HEK293 (cell line): Measurements from ENCODE around the gene ASRGL1.

Experiments used
- CTCF ChIA-PET: fragments of 350-600 bp; formaldehyde crosslinking; extraction: SDS; loops from one replicate; lab custom pipeline; 2021; ENCODE audit warnings: antibody characterized with exemption; lab: Yijun Ruan, JAX
- POLR2A ChIA-PET: fragments of 300-600 bp; formaldehyde crosslinking; extraction: SDS; loops from one replicate; lab custom pipeline; 2020; ENCODE audit warnings: antibody characterized with exemption, inconsistent platforms; lab: Yijun Ruan, JAX
- H3K27ac ChIP-seq: fragments of 200-500 bp; sonication (Bioruptor generic); 2 replicates; pipeline ENCODE4 v1.5.1; 2014; ENCODE audit warnings: low read depth, low read length, control low read depth, inconsistent platforms; ENCODE audit errors: extremely low read depth
- H3K36me3 ChIP-seq, 2 experiments: fragments of 200-500 bp in 1 of 2; sonication (Bioruptor generic) in 1 of 2; 1 replicate in 1 of 2; 2 replicates in 1 of 2; pipeline ENCODE4 v1.5.1; 2014 to 2017; ENCODE audit warnings: inconsistent platforms in 2 of 2, low read length in 2 of 2; ENCODE audit not compliant: control insufficient read depth in 2 of 2, insufficient read depth in 1 of 2
- H3K4me1 ChIP-seq: fragments of 200-500 bp; sonication (Bioruptor generic); 2 replicates; pipeline ENCODE4 v1.5.1; 2014; ENCODE audit warnings: mild to moderate bottlenecking, low read length, inconsistent platforms; ENCODE audit not compliant: control insufficient read depth, insufficient read depth
- H3K4me3 ChIP-seq: 2 replicates; pipeline ENCODE4 v1.5.1; 2011; ENCODE audit warnings: low read depth, mild to moderate bottlenecking, control low read depth, low read length, moderate library complexity
- H3K9me3 ChIP-seq: fragments of 200-500 bp; sonication (Bioruptor generic); 2 replicates; pipeline ENCODE4 v1.5.1; 2014; ENCODE audit warnings: low read depth, low read length, inconsistent platforms; ENCODE audit not compliant: control insufficient read depth, insufficient read depth
- BCL11B ChIP-seq: fragments of 450-650 bp; formaldehyde crosslinking; IDR thresholded peaks from 2 replicates; pipeline ENCODE4 v1.5.1; 2016; ENCODE audit warnings: low read depth, missing biosample characterization, missing genetic modification characterization
- BCL6B ChIP-seq: fragments of 450-650 bp; formaldehyde crosslinking; IDR thresholded peaks from 2 replicates; pipeline ENCODE4 v1.5.1; 2017; ENCODE audit warnings: missing biosample characterization, missing genetic modification characterization
- FEZF1 ChIP-seq: fragments of 450-650 bp; formaldehyde crosslinking; IDR thresholded peaks from 2 replicates; pipeline ENCODE4 v1.5.1; 2016; ENCODE audit warnings: missing biosample characterization, missing genetic modification characterization
- GLI4 ChIP-seq: fragments of 450-650 bp; formaldehyde crosslinking; IDR thresholded peaks from 2 replicates; pipeline ENCODE4 v1.5.1; 2016; ENCODE audit warnings: missing biosample characterization, missing genetic modification characterization
- IKZF3 ChIP-seq: fragments of 450-650 bp; IDR thresholded peaks from 2 replicates; pipeline ENCODE4 v1.5.0; 2018; ENCODE audit warnings: missing biosample characterization, mild to moderate bottlenecking, missing genetic modification characterization, moderate library complexity
- KLF10 ChIP-seq: fragments of 450-650 bp; IDR thresholded peaks from 2 replicates; pipeline ENCODE4 v1.5.1; 2018; ENCODE audit warnings: missing biosample characterization, mild to moderate bottlenecking, missing genetic modification characterization
- KLF16 ChIP-seq: fragments of 450-650 bp; formaldehyde crosslinking; IDR thresholded peaks from 2 replicates; pipeline ENCODE4 v1.5.1; 2017; ENCODE audit warnings: missing biosample characterization, missing genetic modification characterization
- MZF1 ChIP-seq: fragments of 450-650 bp; formaldehyde crosslinking; IDR thresholded peaks from 2 replicates; pipeline ENCODE4 v1.5.1; 2017; ENCODE audit warnings: missing biosample characterization, missing genetic modification characterization, borderline replicate concordance
- PRDM6 ChIP-seq: fragments of 450-650 bp; formaldehyde crosslinking; IDR thresholded peaks from 2 replicates; pipeline ENCODE4 v1.5.1; 2017; ENCODE audit warnings: missing biosample characterization, missing genetic modification characterization
- REST ChIP-seq: fragments of 450-650 bp; formaldehyde crosslinking; IDR thresholded peaks from 2 replicates; pipeline ENCODE4 v1.5.1; 2016; ENCODE audit warnings: missing biosample characterization, missing genetic modification characterization
- SP2 ChIP-seq: fragments of 450-650 bp; formaldehyde crosslinking; IDR thresholded peaks from 2 replicates; pipeline ENCODE4 v1.5.1; 2016; ENCODE audit warnings: missing biosample characterization, missing genetic modification characterization
- WT1 ChIP-seq: fragments of 450-650 bp; formaldehyde crosslinking; IDR thresholded peaks from 2 replicates; pipeline ENCODE4 v1.5.1; 2016; ENCODE audit warnings: missing biosample characterization, missing genetic modification characterization
- ZBTB11 ChIP-seq: fragments of 450-650 bp; formaldehyde crosslinking; conservative IDR thresholded peaks from 2 replicates; pipeline ENCODE4 v1.5.1; 2016; ENCODE audit warnings: low read depth, missing biosample characterization, missing genetic modification characterization
- ZBTB48 ChIP-seq: fragments of 450-650 bp; formaldehyde crosslinking; IDR thresholded peaks from 2 replicates; pipeline ENCODE4 v1.5.1; 2016; ENCODE audit warnings: missing biosample characterization, missing genetic modification characterization
- ZFP41 ChIP-seq: fragments of 450-650 bp; formaldehyde crosslinking; IDR thresholded peaks from 2 replicates; pipeline ENCODE4 v1.5.1; 2016; ENCODE audit warnings: missing biosample characterization, missing genetic modification characterization, borderline replicate concordance
- ZNF175 ChIP-seq: fragments of 450-650 bp; formaldehyde crosslinking; IDR thresholded peaks from 2 replicates; pipeline ENCODE4 v1.5.1; 2016; ENCODE audit warnings: missing biosample characterization, missing genetic modification characterization
- ZNF248 ChIP-seq: fragments of 450-650 bp; formaldehyde crosslinking; IDR thresholded peaks from 2 replicates; pipeline ENCODE4 v1.5.1; 2017; ENCODE audit warnings: missing biosample characterization, missing genetic modification characterization
- ZNF324 ChIP-seq: fragments of 450-650 bp; formaldehyde crosslinking; IDR thresholded peaks from 2 replicates; pipeline ENCODE4 v1.5.1; 2016; ENCODE audit warnings: missing biosample characterization, missing genetic modification characterization
- ZNF426 ChIP-seq: fragments of 450-650 bp; formaldehyde crosslinking; IDR thresholded peaks from 2 replicates; pipeline ENCODE4 v1.5.1; 2017; ENCODE audit warnings: missing biosample characterization, missing genetic modification characterization, mild to moderate bottlenecking, inconsistent platforms, moderate library complexity
- ZNF433 ChIP-seq: fragments of 450-650 bp; formaldehyde crosslinking; IDR thresholded peaks from 2 replicates; pipeline ENCODE4 v1.5.1; 2016; ENCODE audit warnings: missing biosample characterization, missing genetic modification characterization, low read depth
- ZNF513 ChIP-seq: fragments of 450-650 bp; IDR thresholded peaks from 2 replicates; pipeline ENCODE4 v1.5.1; 2018; ENCODE audit warnings: missing biosample characterization, missing genetic modification characterization
- ZNF561 ChIP-seq: fragments of 450-650 bp; IDR thresholded peaks from 2 replicates; pipeline ENCODE4 v1.5.1; 2018; ENCODE audit warnings: missing biosample characterization, missing genetic modification characterization, borderline replicate concordance
- ZNF76 ChIP-seq: fragments of 450-650 bp; formaldehyde crosslinking; IDR thresholded peaks from 2 replicates; pipeline ENCODE4; 2016; ENCODE audit warnings: low read depth, missing biosample characterization, missing genetic modification characterization, borderline replicate concordance
- ZSCAN30 ChIP-seq: fragments of 450-650 bp; IDR thresholded peaks from 2 replicates; pipeline ENCODE4 v1.5.1; 2018; ENCODE audit warnings: missing biosample characterization, mild to moderate bottlenecking, missing genetic modification characterization, moderate library complexity

Gene ASRGL1

GRCh38 chr11:62433141-62433903 is 96.1 kb downstream of the ASRGL1 start (continued):
- TF ChIP-seq BCL11B (tag by site-specific recombination) = no peak
- no peak for TF ChIP-seq ZFP41 (tag by site-specific recombination)
- TF ChIP-seq ZNF426 (tag by site-specific recombination) = no peak
- TF ChIP-seq ZNF175 (tag by site-specific recombination) = no peak
- TF ChIP-seq ZNF76 (tag by site-specific recombination) = no peak
- no peak for TF ChIP-seq MZF1 (tag by site-specific recombination)
- no peak for TF ChIP-seq ZNF248 (tag by site-specific recombination)
- no peak for TF ChIP-seq SP2 (tag by site-specific recombination)
- no peak for TF ChIP-seq ZNF433 (tag by site-specific recombination)
- TF ChIP-seq ZNF324 = 0 out of 2 replicates have a peak, but pooled peaks have one; percentile 28
- no peak for TF ChIP-seq WT1 (tag by site-specific recombination)
- no peak for TF ChIP-seq BCL6B (tag by site-specific recombination)
- no peak for TF ChIP-seq PRDM6 (tag by site-specific recombination)
- no peak for TF ChIP-seq ZBTB48 (tag by site-specific recombination)

- H3K4me3 ChIP-seq = no peak overlapping the region
- no peaks in the 10 kb centered on the region for H3K36me3 ChIP-seq
- no peaks in the 10 kb centered on the region for H3K4me1 ChIP-seq
- H3K27ac ChIP-seq = no peak overlapping the region
- H3K9me3 ChIP-seq = no peaks in the 10 kb centered on the region
- CTCF ChIA-PET = interaction anchor here (0.5 to 2.0 kb wide), 4 partner anchors 8 to 637 kb away, joined by 3 to 8 read pairs (median 6); partner anchors contain the start of gene INTS5
- POLR2A ChIA-PET = interaction anchor here (0.6 kb wide), 1 partner anchor 24 kb away, joined by 4 read pairs; no protein-coding TSS in a partner anchor
- no peak for TF ChIP-seq ZSCAN30 (tag by site-specific recombination)
- TF ChIP-seq ZBTB11 = no peak
- no peak for TF ChIP-seq KLF16
- no peak for TF ChIP-seq ZNF513 (tag by site-specific recombination)
- no peak for TF ChIP-seq IKZF3 (tag by site-specific recombination)
- no peak for TF ChIP-seq GLI4 (tag by site-specific recombination)
- TF ChIP-seq FEZF1 = no peak
- no peak for TF ChIP-seq REST
- no peak for TF ChIP-seq ZBTB48 (tag by site-specific recombination)
- no peak for TF ChIP-seq ZNF561 (tag by site-specific recombination)
- no peak for TF ChIP-seq KLF10 (tag by site-specific recombination)
These were observed 96.6 kb downstream of the ASRGL1 start for GRCh38 chr11:62433904-62434276.
